K562 (cell line): Measurements from ENCODE around the gene KRTAP21-3. TPM values are rescaled to one million over a fixed set of nuclear protein-coding genes. Genes with fewer than 3 reads are reported as not detected.

Experiments
- ATAC-seq: fragments of 200-7000 bp; cut with Tn5 transposase; 3 replicates; pipeline ENCODE4 v1.9.1; 2020; ENCODE audit warnings: moderate library complexity
- BruUV-seq: library from RNA; stranded (reverse); fragments of 400-500 nt; replicated peaks from 2 replicates; lab custom pipeline; 2021; lab: Mats Ljungman, UMichigan
- CTCF ChIA-PET: fragments of 300-600 bp; formaldehyde crosslinking; extraction: SDS; loops from one replicate; lab custom pipeline; 2021; ENCODE audit warnings: low intra/inter-chr PET ratio; lab: Yijun Ruan, JAX
- POLR2A ChIA-PET: fragments of 300-600, 350-650 bp; sonication (Branson Sonifier 250); formaldehyde crosslinking; extraction: SDS; loops from one replicate; lab custom pipeline; 2021; ENCODE audit warnings: antibody characterized with exemption, inconsistent platforms; lab: Yijun Ruan, JAX
- DNase-seq, 4 experiments: peaks; one replicate each; pipeline versions ENCODE4 v3.0.0 to v3.0.0-alpha.2; 2011 to 2018; ENCODE audit warnings: low spot score in 3 of 4, mixed read lengths in 3 of 4; ENCODE audit errors: extremely low read depth in 1 of 4
- FAIRE-seq: peaks from 2 replicates; lab custom pipeline; 2011; peaks lifted over from hg19 to GRCh38; lab: Jason Lieb, UNC
- H2AFZ ChIP-seq: 2 replicates; pipeline ENCODE4 v1.6.0; 2011; ENCODE audit warnings: low read depth, low read length, control low read depth, inconsistent platforms
- H3K27ac ChIP-seq: fragments of 200-600 bp; 3 replicates; pipeline ENCODE4 v1.8.0; 2011; ENCODE audit warnings: low read depth, mild to moderate bottlenecking, control low read depth, inconsistent platforms, low read length, moderate library complexity, mixed read lengths; ENCODE audit errors: extremely low read depth
- H3K27me3 ChIP-seq, 2 experiments: fragments of 300-600 bp in 1 of 2; 2 replicates in 1 of 2; 3 replicates in 1 of 2; pipeline versions ENCODE4 v1.6.0 to v1.8.0; 2011; ENCODE audit warnings: inconsistent platforms in 2 of 2, low read length in 2 of 2, mild to moderate bottlenecking in 1 of 2, mixed read lengths in 1 of 2, moderate library complexity in 1 of 2; ENCODE audit not compliant: control insufficient read depth in 2 of 2, insufficient read depth in 2 of 2
- H3K36me3 ChIP-seq: fragments of 300-600 bp; 3 replicates; pipeline ENCODE4 v1.8.0; 2011; ENCODE audit warnings: mild to moderate bottlenecking, low read length, inconsistent platforms; ENCODE audit not compliant: control insufficient read depth, insufficient read depth
- H3K4me1 ChIP-seq, 2 experiments: fragments of 200-600 bp in 1 of 2; replicated peaks in 1 of 2; 2 replicates in 1 of 2; 3 replicates in 1 of 2; pipeline versions ENCODE4 v1.5.1 to v1.8.0; 2011; ENCODE audit warnings: inconsistent platforms in 2 of 2, low read length in 2 of 2, mild to moderate bottlenecking in 1 of 2, mixed read lengths in 1 of 2, moderate library complexity in 1 of 2; ENCODE audit not compliant: control insufficient read depth in 2 of 2, insufficient read depth in 2 of 2
- H3K4me2 ChIP-seq: 2 replicates; pipeline ENCODE4 v1.6.1; 2011; ENCODE audit warnings: low read length, control low read depth, inconsistent platforms, mixed read lengths; ENCODE audit not compliant: insufficient read depth
- H3K4me3 ChIP-seq: fragments of 200-600 bp; sonication (generic), shearing (Covaris generic); 2 replicates; pipeline ENCODE4 v1.5.1; 2016; ENCODE audit warnings: control low read depth, inconsistent platforms
- H3K79me2 ChIP-seq: fragments of 200-600 bp; 3 replicates; pipeline ENCODE4 v1.8.0; 2011; ENCODE audit warnings: low read length, inconsistent platforms; ENCODE audit not compliant: control insufficient read depth, insufficient read depth
- H3K9ac ChIP-seq, 2 experiments: 2 replicates each; pipeline versions ENCODE4 v1.6.0 to v1.6.1; 2011; ENCODE audit warnings: low read depth in 2 of 2, low read length in 2 of 2, control low read depth in 1 of 2, inconsistent platforms in 1 of 2, mild to moderate bottlenecking in 1 of 2, mixed read lengths in 1 of 2; ENCODE audit not compliant: insufficient read depth in 1 of 2
- H3K9me1 ChIP-seq: one replicate; pipeline ENCODE4 v1.6.0; 2011; ENCODE audit warnings: inconsistent platforms, mild to moderate bottlenecking, low read length, moderate library complexity; ENCODE audit not compliant: control insufficient read depth, insufficient read depth
- H3K9me3 ChIP-seq: replicated peaks from 2 replicates; pipeline ENCODE4 v1.5.1; 2011; ENCODE audit warnings: low read depth, low read length, inconsistent platforms; ENCODE audit not compliant: control insufficient read depth, insufficient read depth
- H4K20me1 ChIP-seq: replicated peaks from 2 replicates; pipeline ENCODE4 v1.6.1; 2011; ENCODE audit warnings: low read length, inconsistent platforms, mixed read lengths; ENCODE audit not compliant: control insufficient read depth, insufficient read depth
- ARID3A ChIP-seq: IDR thresholded peaks from 2 replicates; pipeline ENCODE4 v1.6.1; 2012; ENCODE audit warnings: low read depth, low read length, improper control_type of control experiment, borderline replicate concordance
- E2F3 ChIP-seq: fragments of 250-450 bp; sonication (Bioruptor Pico); IDR thresholded peaks from 2 replicates; pipeline ENCODE4 v1.4.0; 2020; ENCODE audit warnings: mild to moderate bottlenecking
- FIP1L1 ChIP-seq: fragments of 200-400 bp; formaldehyde crosslinking; IDR thresholded peaks from 2 replicates; pipeline ENCODE4 v1.6.1; 2018; ENCODE audit warnings: mild to moderate bottlenecking, low read depth, low read length; ENCODE audit not compliant: poor library complexity, severe bottlenecking
- HDGF ChIP-seq: fragments of 450-650 bp; IDR thresholded peaks from 2 replicates; pipeline ENCODE4 v1.6.1; 2016
- HIVEP1 ChIP-seq: fragments of 250-450 bp; sonication (Bioruptor Pico); IDR thresholded peaks from 2 replicates; pipeline ENCODE4 v1.4.0; 2020; ENCODE audit warnings: mild to moderate bottlenecking
- MAFF ChIP-seq: IDR thresholded peaks from 2 replicates; pipeline ENCODE4 v1.6.1; 2012; ENCODE audit warnings: low read length, improper control_type of control experiment
- MED1 ChIP-seq: sonication (generic); formaldehyde crosslinking; IDR thresholded peaks from 2 replicates; pipeline ENCODE4 v1.8.1; 2023; ENCODE audit warnings: missing genetic modification reagents, borderline replicate concordance
- PHTF2 ChIP-seq: fragments of 250-450 bp; sonication (Bioruptor Pico); IDR thresholded peaks from 2 replicates; pipeline ENCODE4 v1.5.0; 2021; ENCODE audit warnings: mild to moderate bottlenecking
- PML ChIP-seq: IDR thresholded peaks from 2 replicates; pipeline ENCODE4 v1.6.1; 2012; ENCODE audit warnings: low read length, inconsistent platforms
- RBM39 ChIP-seq: fragments of 200-400 bp; formaldehyde crosslinking; optimal IDR thresholded peaks from 2 replicates; pipeline ENCODE3; 2018; ENCODE audit warnings: low read depth, low read length
- SMAD4 ChIP-seq: fragments of 250-450 bp; sonication (Bioruptor Pico); conservative IDR thresholded peaks from 2 replicates; pipeline ENCODE4 v1.8.0; 2021; ENCODE audit warnings: inconsistent platforms, mild to moderate bottlenecking, moderate library complexity
- SPI1 ChIP-seq: IDR thresholded peaks from 2 replicates; pipeline ENCODE4 v1.6.1; 2011; ENCODE audit warnings: low read depth, low read length, control low read depth, borderline replicate concordance
- USF2 ChIP-seq: sonication (generic); formaldehyde crosslinking; IDR thresholded peaks from 2 replicates; pipeline ENCODE4 v1.5.0; 2020; ENCODE audit warnings: missing genetic modification reagents
- XRCC3 ChIP-seq: fragments of 450-650 bp; IDR thresholded peaks from 2 replicates; pipeline ENCODE4 v1.6.1; 2017; ENCODE audit warnings: mild to moderate bottlenecking, moderate library complexity
- ZNF76 ChIP-seq: fragments of 250-450 bp; sonication (Bioruptor Pico); IDR thresholded peaks from 2 replicates; pipeline ENCODE4 v1.4.0; 2020; ENCODE audit warnings: mild to moderate bottlenecking, moderate library complexity, borderline replicate concordance
- WGBS: fragments of 100-300 bp; shearing (Covaris generic); methylation state at CpG from one replicate; pipeline ENCODE4 v1.1.6; 2016; ENCODE audit warnings: low coverage, mixed read lengths; ENCODE audit not compliant: insufficient coverage; ENCODE audit errors: missing lambda C conversion rate; 5-methylcytosine and 5-hydroxymethylcytosine counted together
- in situ Hi-C: fragments of 300-500 bp; cut with MboI; formaldehyde crosslinking; loops from 4 replicates; pipeline ENCODE4 v1.15.0; 2018; ENCODE audit warnings: inconsistent platforms, mixed read lengths
- intact Hi-C: fragments of 100-400 bp; cut with micrococcal nuclease; formaldehyde crosslinking; loops from 2 replicates; pipeline ENCODE4 v1.14.2; 2022
- polyA plus RNA-seq, 8 experiments: library from polyadenylated mRNA; depleted of rRNA in 4 of 8; stranded (reverse) in 5 of 8; unstranded in 3 of 8; fragments of >200 nt; fragmentation: Nextera tagmentation in 2 of 8; fragmentation: Illumina TruSeq in 1 of 8; extraction: Ambion mirVana in 2 of 8; extraction: Trizol in 1 of 8; gene quantifications; 2 replicates each; pipeline versions ENCODE4 v1.2.1 to v1.2.3, GENCODE V29; 2011 to 2014; ENCODE audit warnings: inconsistent platforms in 1 of 8, missing spikeins in 1 of 8
- total RNA-seq, 7 experiments: library from RNA; depleted of rRNA in 6 of 7; stranded (reverse); fragments of >200 nt in 6 of 7; fragmentation: Illumina TruSeq in 2 of 7; extraction: Trizol in 2 of 7; gene quantifications; 2 replicates each; pipeline versions ENCODE4 v1.2.1 to v1.2.3, GENCODE V29; 2011 to 2021; ENCODE audit warnings: low replicate concordance in 1 of 7
- TF ChIP-seq, protein P1 (sequence below): sonication (generic); formaldehyde crosslinking; IDR thresholded peaks from 2 replicates; pipeline ENCODE4 v1.8.0; 2022; ENCODE audit warnings: mild to moderate bottlenecking, missing genetic modification reagents
- TF ChIP-seq, protein P2 (sequence below): fragments of 450-650 bp; IDR thresholded peaks from 2 replicates; pipeline ENCODE4 v1.6.1; 2016; ENCODE audit warnings: borderline replicate concordance

The KRTAP21-3 gene
- total and polyA plus RNA-seq, 9 of the 15 experiments (the other 6 are each of a cell fraction or from before 2014, with no cell fraction given), result not detected

DNA sequence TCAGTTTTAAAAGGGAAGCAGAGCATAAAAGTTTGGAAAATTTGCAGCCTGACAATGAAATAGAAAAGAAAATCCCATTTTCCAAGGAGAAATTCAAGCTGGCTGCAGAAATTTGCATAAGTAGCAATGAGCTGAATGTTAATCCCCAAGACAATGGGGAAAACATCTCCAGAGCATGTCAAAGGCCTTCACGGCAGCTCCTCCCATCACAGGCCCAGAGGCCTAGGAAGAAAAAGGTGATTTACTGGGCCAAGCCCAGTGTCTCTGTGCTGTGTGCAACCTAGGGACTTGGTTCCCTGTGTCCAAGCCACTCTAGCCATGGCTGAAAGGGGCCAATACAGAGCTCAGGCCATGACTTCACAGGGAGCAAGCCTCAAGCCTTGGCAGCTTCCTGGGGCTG is 49.8 kb downstream of the KRTAP21-3 start:
- in situ Hi-C loops (no loop called here), intact Hi-C loops (no loop called here)
- Histone ChIP-seq H3K27ac (no peak overlapping the region), H3K9me1 (no peaks in the 10 kb centered on the region), H3K9me3 (no peaks in the 10 kb centered on the region), H3K4me2 (no peak overlapping the region), H2AFZ (no peak overlapping the region), H3K27me3 (no peaks in the 10 kb centered on the region), H3K79me2 (no peaks in the 10 kb centered on the region), H4K20me1 (no peaks in the 10 kb centered on the region), H3K4me3 (no peak overlapping the region), H3K9ac (no peak overlapping the region), H3K4me1 (no peaks in the 10 kb centered on the region), H3K36me3 (no peaks in the 10 kb centered on the region)
- CTCF ChIA-PET, result no interaction called here
- no TSS peak for BruUV-seq
- POLR2A ChIA-PET, result no interaction called here
- no peak for ATAC-seq
- DNase-seq, result no peak
- no peak for FAIRE-seq
- no peak for TF ChIP-seq PML
- TF ChIP-seq ARID3A, result no peak
- TF ChIP-seq RBM39, result no peak
- TF ChIP-seq MAFF, result no peak
- no peak for TF ChIP-seq E2F3 (CRISPR knock-in tag)
- TF ChIP-seq, protein P1, sequence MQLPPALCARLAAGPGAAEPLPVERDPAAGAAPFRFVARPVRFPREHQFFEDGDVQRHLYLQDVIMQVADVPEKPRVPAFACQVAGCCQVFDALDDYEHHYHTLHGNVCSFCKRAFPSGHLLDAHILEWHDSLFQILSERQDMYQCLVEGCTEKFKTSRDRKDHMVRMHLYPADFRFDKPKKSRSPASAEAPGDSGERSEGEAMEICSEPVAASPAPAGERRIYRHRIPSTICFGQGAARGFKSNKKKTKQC (CRISPR knock-in tag), result no peak
- TF ChIP-seq, protein P2, sequence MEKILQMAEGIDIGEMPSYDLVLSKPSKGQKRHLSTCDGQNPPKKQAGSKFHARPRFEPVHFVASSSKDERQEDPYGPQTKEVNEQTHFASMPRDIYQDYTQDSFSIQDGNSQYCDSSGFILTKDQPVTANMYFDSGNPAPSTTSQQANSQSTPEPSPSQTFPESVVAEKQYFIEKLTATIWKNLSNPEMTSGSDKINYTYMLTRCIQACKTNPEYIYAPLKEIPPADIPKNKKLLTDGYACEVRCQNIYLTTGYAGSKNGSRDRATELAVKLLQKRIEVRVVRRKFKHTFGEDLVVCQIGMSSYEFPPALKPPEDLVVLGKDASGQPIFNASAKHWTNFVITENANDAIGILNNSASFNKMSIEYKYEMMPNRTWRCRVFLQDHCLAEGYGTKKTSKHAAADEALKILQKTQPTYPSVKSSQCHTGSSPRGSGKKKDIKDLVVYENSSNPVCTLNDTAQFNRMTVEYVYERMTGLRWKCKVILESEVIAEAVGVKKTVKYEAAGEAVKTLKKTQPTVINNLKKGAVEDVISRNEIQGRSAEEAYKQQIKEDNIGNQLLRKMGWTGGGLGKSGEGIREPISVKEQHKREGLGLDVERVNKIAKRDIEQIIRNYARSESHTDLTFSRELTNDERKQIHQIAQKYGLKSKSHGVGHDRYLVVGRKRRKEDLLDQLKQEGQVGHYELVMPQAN, result no peak
- no peak for TF ChIP-seq HIVEP1 (CRISPR knock-in tag)
- TF ChIP-seq HDGF, result no peak
- TF ChIP-seq SMAD4 (CRISPR knock-in tag), result no peak
- TF ChIP-seq SPI1, result no peak
- TF ChIP-seq XRCC3, result no peak
- TF ChIP-seq MED1 (CRISPR knock-in tag), result no peak
- no peak for TF ChIP-seq FIP1L1
- no peak for TF ChIP-seq ZNF76 (CRISPR knock-in tag)
- TF ChIP-seq USF2 (CRISPR knock-in tag), result no peak
- TF ChIP-seq PHTF2 (CRISPR knock-in tag), result no peak
- WGBS, result 6% methylated on average over 1 of the region's 1 CpG
